GM12865 (cell line): ENCODE measurements around the gene BRINP1.

Experiments
- DNase-seq: peaks from one replicate; pipeline ENCODE4 v3.0.0; 2010; ENCODE audit warnings: low read depth
- H3K4me3 ChIP-seq: 2 replicates; pipeline ENCODE4 v1.5.1; 2011; ENCODE audit warnings: mild to moderate bottlenecking, low read depth, low read length, control low read depth
- CTCF ChIP-seq: IDR thresholded peaks from 2 replicates; pipeline ENCODE4 v1.5.1; 2011; ENCODE audit warnings: low read length, control low read depth, low read depth, inconsistent platforms; ENCODE audit not compliant: insufficient read depth; ENCODE audit errors: missing control alignments

BRINP1 gene

GRCh38 chr9:119240546-119240945 is 128.7 kb downstream of the BRINP1 start:
- no peak for TF ChIP-seq CTCF
- no peak for DNase-seq
- H3K4me3 ChIP-seq: no peak overlapping the region

- no peak overlapping the region for H3K4me3 ChIP-seq
- DNase-seq: no peak
- TF ChIP-seq CTCF: no peak
These were observed 134.6 kb downstream of the BRINP1 start for GRCh38 chr9:119234636-119235035.

- no peak for DNase-seq
- TF ChIP-seq CTCF: no peak
- no peak overlapping the region for H3K4me3 ChIP-seq
These were observed 141.8 kb downstream of the BRINP1 start for GRCh38 chr9:119227422-119227821.

GRCh38 chr9:119224431-119224830 is 144.8 kb downstream of the BRINP1 start:
- no peak for DNase-seq
- TF ChIP-seq CTCF: no peak
- no peak overlapping the region for H3K4me3 ChIP-seq

- no peak for DNase-seq
- no peak overlapping the region for H3K4me3 ChIP-seq
- no peak for TF ChIP-seq CTCF
These were observed 148.0 kb downstream of the BRINP1 start for GRCh38 chr9:119221276-119221675.

- no peak overlapping the region for H3K4me3 ChIP-seq
- no peak for TF ChIP-seq CTCF
- no peak for DNase-seq
These were observed 150.9 kb downstream of the BRINP1 start for GRCh38 chr9:119218293-119218692.

- TF ChIP-seq CTCF: no peak
- H3K4me3 ChIP-seq: no peak overlapping the region
- DNase-seq: no peak
These were observed 152.4 kb downstream of the BRINP1 start for GRCh38 chr9:119216651-119217331.
